ENCODE data around the gene POMGNT2.

POMGNT2 gene

DNA sequence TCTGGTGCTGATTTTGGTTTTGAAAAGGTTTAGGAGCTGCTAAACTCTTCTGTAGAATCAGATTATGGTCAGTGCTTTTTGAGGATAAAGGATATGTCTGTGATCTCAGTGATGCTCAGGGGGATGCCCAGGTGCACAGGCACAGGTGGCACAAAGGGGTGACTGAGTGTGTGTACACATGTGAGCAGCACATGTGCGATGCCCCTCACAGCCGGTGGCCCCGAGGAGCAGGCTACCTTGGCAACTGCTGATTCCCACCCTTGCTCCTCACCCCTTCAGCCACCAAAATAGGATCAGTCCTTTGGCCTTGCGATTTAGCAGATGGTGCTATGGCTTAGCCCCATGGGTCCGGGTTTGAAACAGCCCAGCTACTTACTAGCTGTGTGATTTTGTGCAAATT, 51.1 kb downstream of the POMGNT2 start:
- ChIA-PET POLR2A (no interaction called here), CTCF (no interaction called here)
- Histone ChIP-seq H3K4me3 (ENCODE audit: low read depth, low read length) (no peak overlapping the region), H3K4me1 (ENCODE audit: control insufficient read depth, insufficient read depth, low read length) (no peaks in the 10 kb centered on the region), H3K36me3 (ENCODE audit: control insufficient read depth in 2 of 2, insufficient read depth in 1 of 2, low read length in 2 of 2) (peaks cover 0 to 2% of the 10 kb centered on the region in 2 experiments; a peak in 1 of 3 replicates), H3K27ac (ENCODE audit: extremely low read depth, low read depth, low read length) (no peak overlapping the region), H3K9me3 (ENCODE audit: control insufficient read depth, insufficient read depth, low read depth, low read length) (no peaks in the 10 kb centered on the region)
- TF ChIP-seq ZNF140 (tag by site-specific recombination; IDR thresholded peaks at IDR 0.05): no peak
- no peak for TF ChIP-seq ZNF830 (tag by site-specific recombination; IDR thresholded peaks at IDR 0.05; ENCODE audit: low read depth)
- TF ChIP-seq ZXDB (tag by site-specific recombination; IDR thresholded peaks at IDR 0.05): no peak
- no peak for TF ChIP-seq ZBTB21 (tag by site-specific recombination; IDR thresholded peaks at IDR 0.05)

- ChIA-PET POLR2A (no interaction called here), CTCF (no interaction called here)
- H3K36me3 ChIP-seq (ENCODE audit: control insufficient read depth in 2 of 2, insufficient read depth in 1 of 2, low read length in 2 of 2): no peaks in the 10 kb centered on the region
- H3K9me3 ChIP-seq (ENCODE audit: control insufficient read depth, insufficient read depth, low read depth, low read length): no peaks in the 10 kb centered on the region
- TF ChIP-seq REST (tag by site-specific recombination; IDR thresholded peaks at IDR 0.05) (no peak), ZBTB20 (tag by site-specific recombination; IDR thresholded peaks at IDR 0.05) (no peak), ZNF248 (tag by site-specific recombination; IDR thresholded peaks at IDR 0.05) (no peak), ZNF792 (tag by site-specific recombination; IDR thresholded peaks at IDR 0.05) (no peak)
- TF ChIP-seq, protein P1, sequence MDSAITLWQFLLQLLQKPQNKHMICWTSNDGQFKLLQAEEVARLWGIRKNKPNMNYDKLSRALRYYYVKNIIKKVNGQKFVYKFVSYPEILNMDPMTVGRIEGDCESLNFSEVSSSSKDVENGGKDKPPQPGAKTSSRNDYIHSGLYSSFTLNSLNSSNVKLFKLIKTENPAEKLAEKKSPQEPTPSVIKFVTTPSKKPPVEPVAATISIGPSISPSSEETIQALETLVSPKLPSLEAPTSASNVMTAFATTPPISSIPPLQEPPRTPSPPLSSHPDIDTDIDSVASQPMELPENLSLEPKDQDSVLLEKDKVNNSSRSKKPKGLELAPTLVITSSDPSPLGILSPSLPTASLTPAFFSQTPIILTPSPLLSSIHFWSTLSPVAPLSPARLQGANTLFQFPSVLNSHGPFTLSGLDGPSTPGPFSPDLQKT (IDR thresholded peaks at IDR 0.05; ENCODE audit: borderline replicate concordance, low read depth, low read length): no peak
- no peak overlapping the region for H3K27ac ChIP-seq (ENCODE audit: extremely low read depth, low read depth, low read length)
- no peaks in the 10 kb centered on the region for H3K4me1 ChIP-seq (ENCODE audit: control insufficient read depth, insufficient read depth, low read length)
- no peak overlapping the region for H3K4me3 ChIP-seq (ENCODE audit: low read depth, low read length)
Measured at GRCh38 chr3:43053291-43053690, 52.6 kb downstream of the POMGNT2 start.

DNA sequence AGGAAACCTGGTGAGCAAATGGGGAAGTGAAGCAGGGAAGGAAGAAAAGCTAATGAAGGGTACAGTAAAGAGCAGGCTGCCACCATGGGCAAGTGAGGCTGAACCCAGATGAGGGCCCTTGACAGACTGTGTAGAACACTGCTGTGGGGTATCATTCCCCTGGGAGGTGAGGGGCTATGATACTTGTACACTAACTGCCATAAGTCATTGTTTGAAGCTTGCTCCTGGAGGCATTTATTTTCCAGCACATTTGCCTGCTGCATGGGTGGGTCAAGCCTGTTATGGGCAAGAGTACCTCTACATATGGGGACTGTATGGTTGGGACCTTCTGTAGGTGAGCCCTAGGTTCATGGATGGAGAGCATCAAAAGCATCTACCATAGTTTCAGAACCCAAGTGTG, 57.4 kb downstream of the POMGNT2 start:
- Histone ChIP-seq H3K27ac (ENCODE audit: extremely low read depth, low read depth, low read length) (no peak overlapping the region), H3K4me1 (ENCODE audit: control insufficient read depth, insufficient read depth, low read length) (no peaks in the 10 kb centered on the region), H3K9me3 (ENCODE audit: control insufficient read depth, insufficient read depth, low read depth, low read length) (no peaks in the 10 kb centered on the region), H3K4me3 (ENCODE audit: low read depth, low read length) (no peak overlapping the region), H3K36me3 (ENCODE audit: control insufficient read depth in 2 of 2, insufficient read depth in 1 of 2, low read length in 2 of 2) (no peaks in the 10 kb centered on the region)
- no peak for TF ChIP-seq ZNF426 (tag by site-specific recombination; IDR thresholded peaks at IDR 0.05)
- TF ChIP-seq ZNF529 (tag by site-specific recombination; IDR thresholded peaks at IDR 0.05; ENCODE audit: insufficient replicate concordance): no peak
- TF ChIP-seq FEZF1 (tag by site-specific recombination; IDR thresholded peaks at IDR 0.05): no peak
- no peak for TF ChIP-seq ZNF274 (IDR thresholded peaks at IDR 0.05; ENCODE audit: low read length)
- TF ChIP-seq ZNF274 (tag by site-specific recombination; IDR thresholded peaks at IDR 0.05; ENCODE audit: borderline replicate concordance): no peak
- TF ChIP-seq ZNF585B (tag by site-specific recombination; IDR thresholded peaks at IDR 0.05): no peak
- no peak for TF ChIP-seq ZBTB8A (tag by site-specific recombination; IDR thresholded peaks at IDR 0.05)
- TF ChIP-seq, protein P2, sequence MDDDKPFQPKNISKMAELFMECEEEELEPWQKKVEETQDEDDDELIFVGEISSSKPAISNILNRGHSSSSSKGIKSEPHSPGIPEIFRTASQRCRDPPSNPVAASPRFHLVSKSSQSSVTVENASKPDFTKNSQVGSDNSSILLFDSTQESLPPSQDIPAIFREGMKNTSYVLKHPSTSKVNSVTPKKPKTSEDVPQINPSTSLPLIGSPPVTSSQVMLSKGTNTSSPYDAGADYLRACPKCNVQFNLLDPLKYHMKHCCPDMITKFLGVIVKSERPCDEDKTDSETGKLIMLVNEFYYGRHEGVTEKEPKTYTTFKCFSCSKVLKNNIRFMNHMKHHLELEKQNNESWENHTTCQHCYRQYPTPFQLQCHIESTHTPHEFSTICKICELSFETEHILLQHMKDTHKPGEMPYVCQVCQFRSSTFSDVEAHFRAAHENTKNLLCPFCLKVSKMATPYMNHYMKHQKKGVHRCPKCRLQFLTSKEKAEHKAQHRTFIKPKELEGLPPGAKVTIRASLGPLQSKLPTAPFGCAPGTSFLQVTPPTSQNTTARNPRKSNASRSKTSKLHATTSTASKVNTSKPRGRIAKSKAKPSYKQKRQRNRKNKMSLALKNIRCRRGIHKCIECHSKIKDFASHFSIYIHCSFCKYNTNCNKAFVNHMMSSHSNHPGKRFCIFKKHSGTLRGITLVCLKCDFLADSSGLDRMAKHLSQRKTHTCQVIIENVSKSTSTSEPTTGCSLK (tag by site-specific recombination; IDR thresholded peaks at IDR 0.05): no peak
- no peak for TF ChIP-seq ZNF514 (tag by site-specific recombination; IDR thresholded peaks at IDR 0.05)
- CTCF ChIA-PET: no interaction called here
- POLR2A ChIA-PET: no interaction called here
